ENCODE results near the gene ORMDL3.

ORMDL3 gene, protein sequence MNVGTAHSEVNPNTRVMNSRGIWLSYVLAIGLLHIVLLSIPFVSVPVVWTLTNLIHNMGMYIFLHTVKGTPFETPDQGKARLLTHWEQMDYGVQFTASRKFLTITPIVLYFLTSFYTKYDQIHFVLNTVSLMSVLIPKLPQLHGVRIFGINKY

DNA sequence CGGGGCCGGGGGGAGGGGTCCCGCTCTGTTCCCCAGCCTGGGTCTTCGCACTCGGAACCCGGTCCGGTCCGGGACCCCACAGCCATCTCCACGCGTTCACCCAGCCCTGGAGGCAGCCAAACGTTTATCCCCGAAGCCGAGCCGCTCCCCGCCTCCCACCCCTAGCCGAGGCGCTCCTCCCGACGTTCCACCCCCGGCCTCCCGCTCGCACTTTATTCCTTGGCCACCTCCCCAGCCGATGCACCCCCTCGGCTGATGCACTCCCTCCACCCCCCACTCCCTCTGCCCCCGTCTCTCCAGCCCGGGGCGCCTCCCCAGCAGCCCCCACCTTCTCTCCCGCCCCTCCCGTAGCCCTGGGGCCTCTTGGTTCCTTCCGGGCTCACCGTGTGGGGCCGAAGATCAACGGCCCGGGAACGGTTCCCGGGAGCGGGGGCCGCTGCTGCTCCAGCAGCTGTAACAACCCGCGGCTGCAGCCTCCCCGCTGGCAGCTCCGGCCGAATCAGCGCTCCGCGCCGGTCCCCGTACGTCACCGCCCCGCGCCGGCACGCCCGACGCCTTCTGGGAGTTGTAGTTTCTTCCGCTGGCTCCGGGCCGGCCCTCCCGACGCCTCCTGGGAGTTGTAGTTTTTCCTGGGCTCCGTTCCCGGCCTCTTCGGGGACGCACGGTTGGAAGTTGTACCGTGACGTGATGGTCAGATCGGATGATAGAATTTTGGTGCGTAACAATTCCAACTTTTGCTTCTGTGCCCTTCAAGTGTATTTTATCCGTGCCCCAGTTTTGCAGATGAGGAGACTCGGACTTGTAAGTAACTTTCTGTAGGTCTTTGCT, at the start of gene ORMDL3, which contains the start of gene LRRC3C:
Gene ORMDL3 (minus strand): TSS at position 501 of the 828 bp plus-strand sequence. CDS start 3,398 bp downstream, outside the sequence.
Gene LRRC3C (plus strand): TSS at position 632 of the 828 bp plus-strand sequence. CDS start 13,792 bp downstream, outside the sequence.
- peak; percentile 97 for DNase-seq (ENCODE audit: low spot score)

DNA sequence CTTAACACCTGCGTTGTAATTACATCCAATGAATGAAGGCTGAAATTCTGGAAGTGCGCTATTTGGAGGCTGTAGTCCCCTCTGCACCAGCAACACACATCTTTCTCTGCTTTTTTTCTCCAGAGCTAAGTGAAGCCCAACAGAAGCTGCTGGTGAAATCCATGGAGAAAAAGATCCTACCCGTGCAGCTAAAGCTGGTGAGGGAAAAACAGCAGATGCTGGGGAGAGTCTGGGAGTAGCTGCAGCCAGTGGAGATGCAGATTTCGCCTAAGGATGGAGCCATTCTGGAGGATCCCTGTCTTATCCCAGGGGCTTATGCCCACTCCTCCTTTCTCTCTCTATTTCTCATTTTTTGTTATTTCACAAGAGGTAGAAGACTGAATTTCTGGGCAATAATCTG, 48.4 kb upstream of the ORMDL3 start:
- no peak for DNase-seq (ENCODE audit: low spot score)

DNA sequence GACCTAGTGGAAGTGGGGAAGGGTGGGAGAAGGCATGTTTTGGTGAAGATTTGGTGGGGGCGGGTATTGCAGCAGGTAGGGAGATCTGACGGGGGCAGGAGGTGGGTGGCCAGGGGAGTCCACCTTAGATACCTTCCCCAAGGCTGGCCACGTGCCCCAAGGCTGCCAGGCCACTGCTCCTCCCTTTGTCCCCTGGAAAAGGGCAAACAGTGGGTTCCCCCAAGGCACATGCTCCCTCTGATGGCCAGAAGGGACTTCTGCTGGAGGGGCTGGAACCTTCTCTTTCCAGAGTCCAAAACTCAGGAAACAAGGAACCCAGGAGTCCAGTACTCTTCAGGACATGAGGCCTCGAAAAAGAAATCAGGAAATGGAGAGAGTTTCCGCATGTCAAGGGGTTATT, 47.0 kb upstream of the ORMDL3 start:
- DNase-seq (ENCODE audit: low spot score), result no peak

DNA sequence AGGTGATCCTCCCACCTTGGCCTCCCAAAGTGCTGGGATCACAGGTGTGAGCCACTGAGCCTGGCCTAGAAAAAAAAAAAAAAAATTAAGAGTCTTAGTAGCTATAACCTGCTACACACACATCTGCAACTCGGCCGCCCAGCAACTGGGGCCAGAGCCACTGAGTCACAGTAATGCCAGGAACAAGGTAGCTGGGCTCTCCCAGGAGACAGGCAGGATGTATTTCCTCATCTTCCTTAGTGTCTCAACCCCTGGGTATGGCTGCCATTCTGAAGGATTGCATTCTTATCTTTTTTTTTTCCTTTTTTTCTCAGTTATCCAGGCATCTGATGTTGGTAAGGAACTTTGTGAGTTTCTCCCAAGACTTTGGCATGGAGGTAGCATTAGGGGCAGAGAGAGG, 46.1 kb upstream of the ORMDL3 start:
- DNase-seq (ENCODE audit: low spot score), result no peak

DNA sequence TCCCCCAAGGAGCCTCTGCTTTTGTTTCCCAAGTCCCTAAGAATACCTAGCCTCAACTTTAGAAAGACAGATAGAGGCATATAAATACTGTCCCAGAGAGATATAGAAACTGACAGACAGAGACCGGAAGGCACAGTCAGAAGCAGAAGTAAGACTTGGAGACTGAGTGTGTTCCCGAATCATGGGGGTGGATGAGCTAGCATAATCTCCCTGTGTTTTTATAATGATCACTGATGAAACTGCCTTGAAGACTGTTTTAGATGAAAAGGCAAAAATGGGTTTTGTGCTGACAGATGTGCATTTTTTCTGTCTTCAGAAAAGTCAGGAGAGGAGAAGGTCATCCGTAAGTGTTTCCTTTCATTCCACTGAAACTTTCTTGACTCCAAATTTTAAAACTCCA, 44.9 kb upstream of the ORMDL3 start:
- no peak for DNase-seq (ENCODE audit: low spot score)

DNA sequence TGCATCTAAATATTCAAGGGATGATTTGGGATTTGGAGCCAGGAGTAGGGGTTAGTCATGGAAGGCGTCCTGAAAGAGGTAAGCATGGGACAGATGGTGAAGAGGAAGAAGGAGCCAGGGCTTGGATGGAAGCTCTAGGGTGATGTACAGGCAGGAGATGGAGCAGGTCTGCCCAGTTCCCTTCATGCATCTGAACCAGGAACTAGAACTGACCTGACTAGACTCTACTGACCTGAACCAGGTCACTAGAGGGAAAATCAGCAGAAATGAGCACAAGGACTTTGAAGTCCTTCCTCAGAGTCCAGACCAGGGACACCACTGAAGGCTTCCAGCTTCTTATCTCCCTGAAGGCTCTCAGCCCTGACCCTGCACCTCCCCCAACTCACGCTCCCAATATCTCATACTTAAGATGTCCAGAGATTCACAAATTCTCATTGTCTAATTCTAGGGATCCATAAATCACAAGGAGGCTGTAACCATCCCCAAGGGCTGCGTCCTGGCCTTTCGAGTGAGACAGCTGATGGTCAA, 43.7 kb upstream of the ORMDL3 start:
- DNase-seq (ENCODE audit: low spot score), result no peak

DNA sequence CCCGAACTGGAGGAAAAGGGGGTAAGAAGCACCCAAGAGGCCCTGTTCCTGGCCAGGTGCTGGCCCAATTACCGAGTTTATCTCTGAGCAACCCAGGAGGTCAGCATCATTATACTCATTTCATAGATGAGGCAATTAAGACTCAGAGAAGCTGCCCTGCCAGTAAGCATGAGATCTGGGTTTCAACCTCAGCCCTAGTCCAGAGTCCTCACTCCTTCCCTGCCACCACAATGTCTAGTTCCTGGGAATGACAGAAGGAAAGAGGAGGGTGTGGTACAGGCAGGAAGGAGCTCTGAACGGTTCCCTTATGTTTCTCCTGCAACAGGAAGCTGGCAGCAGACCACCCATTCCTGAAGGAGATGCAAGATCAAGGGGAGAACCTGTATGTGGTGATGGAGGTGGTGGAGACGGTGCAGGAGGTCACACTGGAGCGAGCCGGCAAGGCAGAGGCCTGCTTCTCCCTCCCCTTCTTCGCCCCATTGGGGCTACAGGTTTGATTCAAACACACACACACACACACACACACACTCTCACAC, 42.8 kb upstream of the ORMDL3 start:
- DNase-seq (ENCODE audit: low spot score), result no peak

DNA sequence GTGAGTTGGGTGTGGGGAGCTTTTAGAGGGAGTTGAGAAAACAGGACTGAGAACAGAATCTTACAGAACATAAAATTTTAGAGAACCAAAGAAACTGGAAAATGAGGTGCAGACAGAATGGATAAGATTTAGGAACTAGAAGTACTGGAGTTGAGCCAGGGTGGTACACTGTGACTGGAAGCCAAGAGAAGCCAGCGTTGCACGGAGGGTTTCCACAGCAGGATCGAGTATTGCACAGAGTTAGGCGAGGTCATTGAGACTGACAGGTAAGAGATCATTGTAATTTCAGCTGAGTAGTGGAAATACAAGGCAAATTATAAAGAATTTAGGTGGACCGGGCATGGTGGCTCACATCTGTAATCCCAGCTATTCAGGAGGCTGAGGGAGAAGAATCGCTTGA, 42.0 kb upstream of the ORMDL3 start:
- no peak for DNase-seq (ENCODE audit: low spot score)

DNA sequence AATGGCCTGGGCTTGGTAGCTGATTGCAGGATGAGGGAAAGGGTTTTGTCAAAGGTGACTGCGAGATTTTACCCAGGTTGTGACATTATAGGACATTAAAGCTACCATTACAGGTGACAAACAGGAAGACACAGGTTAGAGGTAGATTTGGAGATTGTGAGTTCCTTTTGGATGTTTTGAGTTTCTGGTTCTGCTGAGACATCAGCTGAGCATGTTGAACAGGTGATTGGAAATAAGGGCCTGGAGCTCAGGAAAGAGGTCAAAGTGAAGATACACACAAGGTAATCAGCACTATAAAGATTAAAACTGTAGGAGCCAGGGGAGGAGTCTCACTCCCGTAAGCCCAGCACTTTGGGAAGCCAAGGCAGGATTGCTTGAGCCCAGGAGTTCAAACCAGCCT, 41.4 kb upstream of the ORMDL3 start:
- no peak for DNase-seq (ENCODE audit: low spot score)

DNA sequence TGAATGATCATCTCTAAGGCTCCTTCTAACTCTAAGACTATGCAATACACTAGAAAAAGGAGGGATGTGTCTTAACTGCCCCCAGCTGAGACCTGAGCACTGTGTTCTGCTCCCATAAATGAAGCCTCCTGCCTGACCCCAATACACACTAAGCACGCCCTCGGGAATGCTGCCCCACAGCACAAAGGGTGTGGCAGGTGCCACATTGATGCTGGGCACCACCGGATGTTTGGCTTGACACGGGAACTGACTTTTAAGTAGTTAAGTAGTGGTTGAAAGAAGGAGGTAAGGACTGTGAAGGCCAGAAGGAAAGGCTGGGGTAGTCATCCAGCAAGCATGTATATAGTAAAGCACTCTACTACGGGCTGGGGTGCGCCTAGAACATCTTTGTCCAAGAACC, 39.4 kb upstream of the ORMDL3 start:
- no peak for DNase-seq (ENCODE audit: low spot score)

DNA sequence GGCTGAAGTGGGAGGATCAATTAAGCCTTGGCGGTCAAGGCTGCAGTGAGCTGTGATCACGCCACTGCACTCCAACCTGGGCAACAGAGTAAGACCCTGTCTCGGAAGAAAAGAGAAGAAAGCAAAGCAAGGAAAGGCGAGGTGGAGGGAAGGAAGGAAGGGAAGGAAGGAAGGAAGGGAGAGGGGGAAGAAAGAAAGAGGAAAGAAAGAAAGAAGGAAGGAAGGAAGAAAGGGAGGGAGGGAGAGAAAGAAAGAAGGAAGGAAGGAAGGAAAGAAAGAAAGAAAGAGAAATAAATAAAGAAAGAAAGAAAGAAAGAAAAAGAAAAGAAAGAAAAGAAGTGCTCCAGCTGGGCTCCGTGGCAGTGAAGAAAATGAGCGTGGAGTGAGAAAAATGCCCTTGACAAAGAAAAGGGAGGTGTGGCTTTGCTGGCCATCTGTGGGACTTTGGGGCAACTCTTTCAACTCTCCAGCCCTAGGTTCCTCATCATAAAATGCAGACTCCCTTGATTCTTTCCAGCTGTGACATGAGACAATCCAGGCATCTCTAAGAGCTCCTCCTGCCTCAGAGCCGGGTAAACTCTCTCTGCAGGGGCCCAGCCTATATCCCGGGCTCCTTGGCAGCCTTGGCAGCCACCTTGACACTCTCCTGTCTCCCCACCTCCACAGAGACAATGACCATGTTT, 37.8 kb upstream of the ORMDL3 start:
- DNase-seq (ENCODE audit: low spot score), result no peak

DNA sequence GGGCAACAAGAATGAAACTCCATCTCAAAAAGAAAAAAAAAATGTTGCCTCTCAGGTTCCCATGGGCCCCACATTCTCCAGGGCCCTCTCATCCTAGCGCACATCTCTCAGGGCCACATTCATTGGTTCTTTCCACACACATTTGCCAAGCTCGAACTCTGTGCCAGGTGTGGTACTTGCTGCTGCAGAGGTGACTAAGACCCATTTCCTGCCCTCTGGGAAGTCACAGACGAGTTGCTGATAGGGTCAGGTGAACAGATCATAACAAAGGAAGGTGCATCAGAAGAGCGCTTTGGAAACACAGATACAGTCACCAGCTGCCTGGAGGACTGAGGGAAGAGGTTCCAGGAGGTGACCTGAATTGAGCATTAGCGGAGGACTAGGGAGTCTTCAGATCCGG, 36.4 kb upstream of the ORMDL3 start:
- no peak for DNase-seq (ENCODE audit: low spot score)

DNA sequence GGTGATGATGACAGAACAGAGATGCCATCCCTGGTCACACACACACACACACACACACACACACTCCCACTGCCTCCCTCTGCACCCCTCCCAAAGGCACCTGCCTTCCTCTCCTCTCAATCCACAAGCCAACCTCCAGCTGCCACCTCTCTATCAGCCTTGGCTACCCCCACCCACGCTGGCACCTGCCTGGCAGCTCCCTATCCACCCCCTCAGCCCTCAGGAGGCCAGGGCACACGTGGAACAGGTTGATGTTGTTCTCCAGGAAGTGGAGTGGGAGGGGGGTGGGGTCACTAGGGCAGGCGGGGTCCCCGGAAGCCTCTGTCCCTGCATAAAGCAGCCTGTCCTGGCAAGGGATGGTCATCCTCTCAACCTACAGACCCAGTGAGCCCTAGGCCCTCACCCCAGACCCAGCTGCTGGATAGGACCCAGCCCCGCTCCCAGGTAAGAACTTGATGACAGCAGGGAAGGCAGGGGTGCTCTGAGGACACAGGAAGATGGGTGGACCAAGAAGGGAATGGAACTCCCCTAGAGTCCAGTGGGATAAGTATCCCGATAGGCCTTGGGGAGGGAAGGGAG, 35.3 kb upstream of the ORMDL3 start, which contains the start of gene GSDMA:
Gene GSDMA (plus strand): TSS at position 363 of the 579 bp plus-strand sequence. CDS start 2,684 bp downstream, outside the sequence.
- DNase-seq (ENCODE audit: low spot score), result no peak

DNA sequence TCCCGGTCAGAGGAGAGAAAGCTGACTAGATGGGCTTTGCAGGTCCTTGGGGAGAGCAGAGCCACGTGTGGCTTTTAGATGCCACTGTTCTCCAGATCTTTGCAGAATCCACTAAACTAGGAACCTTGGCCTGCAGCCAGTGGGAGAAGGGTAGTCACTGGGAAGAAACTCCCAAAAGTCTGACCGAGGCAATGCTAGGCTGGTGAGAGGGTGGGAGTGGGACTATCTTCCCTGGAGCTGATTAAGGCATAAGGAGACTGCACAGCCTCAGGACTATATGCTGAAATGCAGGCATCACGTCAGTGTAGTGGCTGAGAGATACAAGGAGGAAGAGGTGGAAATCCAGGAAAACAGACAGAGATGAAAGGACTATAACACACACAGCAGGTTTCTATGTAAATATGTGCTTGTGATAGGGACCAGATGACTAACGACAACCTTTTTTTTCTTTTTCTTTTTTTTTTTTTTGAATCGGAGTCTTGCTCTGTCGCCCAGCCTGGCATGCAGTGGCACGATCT, 33.2 kb upstream of the ORMDL3 start:
- no peak for DNase-seq (ENCODE audit: low spot score)

DNA sequence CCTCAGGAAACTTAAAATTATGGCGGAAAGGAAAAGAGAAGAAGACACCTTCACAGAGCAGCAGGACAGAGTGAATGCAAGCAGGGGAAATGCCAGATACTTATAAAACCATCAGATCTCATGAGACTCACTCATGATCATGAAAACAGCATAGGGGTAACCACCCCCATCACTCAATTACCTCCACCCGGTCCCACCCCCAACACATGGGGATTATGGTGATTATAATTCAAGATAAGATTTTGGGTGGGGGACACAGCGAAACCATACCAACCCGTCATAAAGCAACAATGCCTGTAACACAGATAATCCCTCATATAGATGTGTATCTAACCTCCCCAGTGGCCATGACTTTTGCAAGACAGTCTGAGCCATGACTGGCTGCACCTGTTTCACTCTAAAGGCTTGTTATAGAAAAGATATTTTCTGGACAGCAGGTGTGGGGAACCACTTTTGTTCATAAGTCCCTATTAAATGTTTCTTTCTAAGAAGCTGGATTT, 28.4 kb upstream of the ORMDL3 start:
- DNase-seq (ENCODE audit: low spot score), result no peak

DNA sequence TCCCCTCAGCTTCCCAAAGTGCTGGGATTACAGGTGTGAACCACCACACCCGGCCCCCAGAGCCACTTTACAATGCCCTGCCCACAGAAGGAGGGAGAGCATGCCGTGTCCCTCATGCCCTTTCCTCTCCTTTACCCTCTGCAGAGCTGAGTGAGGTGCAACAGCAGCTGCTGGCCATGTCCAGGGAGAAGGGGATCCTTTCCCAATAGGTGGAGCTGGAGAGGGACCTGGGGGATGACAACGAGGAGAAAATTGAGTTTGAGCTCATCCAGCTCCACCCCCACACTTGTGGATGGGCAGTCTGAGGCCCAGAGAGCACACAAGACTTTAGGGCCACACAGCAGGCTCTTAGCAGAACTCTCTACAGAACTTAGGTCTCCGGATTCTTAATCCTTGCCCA, 27.5 kb upstream of the ORMDL3 start:
- DNase-seq (ENCODE audit: low spot score), result no peak

DNA sequence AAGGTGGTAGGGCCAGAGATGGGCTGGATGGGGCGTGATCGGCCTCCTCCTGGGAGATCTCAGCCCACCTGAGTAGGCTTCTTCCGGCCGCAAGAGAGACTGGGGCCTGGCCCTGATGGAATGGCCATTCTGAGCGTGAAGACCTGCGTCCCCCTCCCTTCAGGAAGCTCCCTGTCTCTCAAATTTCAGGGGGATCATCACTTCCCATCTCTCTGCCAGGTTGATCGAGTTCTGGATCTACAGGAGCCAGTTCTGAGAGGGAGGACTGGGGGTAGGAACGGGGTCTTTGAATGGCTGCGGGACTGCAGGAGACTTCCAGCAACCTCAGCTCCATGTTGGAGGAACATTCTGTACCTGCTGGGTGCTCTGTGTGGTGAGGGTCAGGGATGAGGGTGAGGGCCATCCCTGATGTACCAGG, 26.1 kb upstream of the ORMDL3 start:
- no peak for DNase-seq (ENCODE audit: low spot score)

DNA sequence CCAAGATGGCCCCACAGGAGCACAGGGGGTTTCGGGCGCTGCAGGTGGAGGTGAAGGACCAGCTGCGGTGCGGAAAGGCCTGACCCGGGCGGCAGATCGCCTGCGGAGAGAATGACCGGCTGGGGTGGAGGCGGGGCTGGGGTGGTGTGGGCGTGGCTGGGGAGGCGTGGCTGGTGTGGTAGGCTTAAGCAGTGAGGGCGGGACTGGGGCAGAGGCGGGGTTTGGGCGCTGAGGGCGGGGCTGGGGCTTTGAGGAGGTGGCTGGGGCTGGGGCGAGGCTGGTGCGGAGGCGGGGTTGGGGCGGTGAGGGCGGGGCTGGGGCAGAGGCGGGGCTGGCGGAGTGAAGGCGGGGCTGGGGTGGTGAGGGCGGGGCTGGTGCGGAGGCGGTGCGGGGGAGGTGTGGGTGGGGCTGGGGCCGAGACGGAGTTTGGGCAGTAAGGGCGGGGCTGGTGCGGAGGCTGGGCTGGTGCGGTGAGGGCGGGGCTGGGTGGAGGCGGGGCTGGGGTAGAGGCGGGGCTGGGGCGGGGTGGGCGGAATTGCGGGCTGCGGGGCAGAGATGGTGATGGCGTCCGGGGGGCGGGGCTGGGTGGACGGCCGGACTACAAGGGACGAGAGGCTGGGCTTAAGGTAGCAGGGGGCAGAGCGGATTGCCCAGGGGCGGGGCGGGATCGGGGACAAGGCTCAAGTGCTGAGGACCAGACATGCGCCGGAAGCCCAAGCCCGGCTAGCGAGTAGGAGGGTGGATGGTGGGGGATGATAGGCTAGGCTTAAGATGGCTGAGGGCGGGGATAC, 25.5 kb upstream of the ORMDL3 start:
- DNase-seq (ENCODE audit: low spot score), result peak; percentile 94

DNA sequence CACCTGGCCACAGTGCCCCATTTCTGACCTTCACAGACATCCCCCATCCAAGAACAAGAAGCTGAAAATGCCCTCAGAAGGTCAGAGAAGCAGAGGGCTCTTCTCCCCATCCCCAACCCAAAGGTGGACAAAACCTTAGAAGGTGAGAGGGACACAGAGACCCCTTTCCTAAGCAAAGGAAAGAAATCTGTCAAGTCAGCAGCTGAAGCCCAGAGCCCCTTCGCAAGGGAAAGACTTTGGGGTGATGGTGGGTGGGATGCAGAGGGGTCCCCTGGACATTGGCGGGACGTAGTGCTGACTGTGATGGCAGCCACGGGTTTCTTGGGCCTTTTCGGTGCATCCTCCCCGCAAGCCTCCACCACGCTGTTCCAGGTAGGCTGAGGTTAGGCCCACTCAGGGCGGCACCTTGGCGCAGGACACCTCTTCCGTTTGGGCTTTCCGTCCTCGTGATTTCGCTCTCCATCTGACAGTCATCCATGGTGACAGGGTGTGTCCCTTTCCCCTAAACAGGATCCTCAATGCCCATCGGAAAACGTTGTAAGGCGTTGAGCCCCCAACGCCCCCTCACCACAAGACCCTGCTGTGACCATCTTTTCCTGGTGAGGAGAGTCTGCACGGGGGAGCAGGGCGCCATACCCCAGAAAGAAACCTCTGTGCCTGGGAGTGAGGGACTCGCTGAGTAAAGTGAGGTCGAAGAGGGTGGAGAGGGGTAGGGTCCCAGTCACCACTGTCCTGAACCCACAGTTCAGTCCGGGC, 24.7 kb upstream of the ORMDL3 start:
- DNase-seq (ENCODE audit: low spot score), result no peak

DNA sequence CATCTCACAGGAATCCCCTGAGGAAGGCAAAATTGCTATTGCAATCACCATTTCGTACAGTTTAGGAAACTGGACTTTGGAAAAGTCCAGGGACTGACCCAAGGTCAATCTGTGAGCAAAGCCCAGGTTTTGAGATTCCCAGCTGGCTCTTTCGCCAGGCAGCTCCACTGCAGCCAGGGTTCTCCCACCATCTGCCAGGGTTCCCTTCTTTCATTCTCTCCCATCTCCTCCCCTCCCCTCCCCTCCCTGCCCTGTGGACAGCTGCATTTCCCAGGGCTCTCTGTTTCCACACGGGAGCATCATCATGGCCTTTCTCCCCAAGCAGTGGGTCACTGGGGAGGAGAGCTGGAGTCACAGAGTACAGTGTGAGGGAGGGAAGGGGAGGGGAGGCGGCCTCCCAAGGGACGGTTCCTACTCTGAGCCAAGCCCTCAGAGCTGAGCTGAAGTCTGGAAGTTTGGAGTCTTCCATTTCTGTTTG, 23.5 kb upstream of the ORMDL3 start:
- no peak for DNase-seq (ENCODE audit: low spot score)

Measured in iPS-NIHi11 (cell line).